Islet precursor cell (in vitro differentiated cells): Measurements from ENCODE around the gene GRB10.
"Not testable (repeated sequence)": the region's sequence is repeated elsewhere in the genome, so short reads cannot be mapped to it uniquely, and the experiment has no call there.

Experiments used
- DNase-seq: peaks from one replicate; pipeline ENCODE4 v3.0.0-alpha.2; 2018

Gene GRB10

GRCh38 chr7:50598460-50599343 is 184.0 kb downstream of the GRB10 start:
- no peak for DNase-seq

GRCh38 chr7:50596484-50596883 is 186.2 kb downstream of the GRB10 start:
- no peak for DNase-seq

- no peak for DNase-seq
Observed at GRCh38 chr7:50595491-50596102, 187.1 kb downstream of the GRB10 start.

- DNase-seq: no peak
Observed at GRCh38 chr7:50594734-50595485, 187.8 kb downstream of the GRB10 start.

GRCh38 chr7:50594136-50594535 is 188.6 kb downstream of the GRB10 start:
- no peak for DNase-seq

GRCh38 chr7:50592940-50593339 is 189.8 kb downstream of the GRB10 start:
- no peak for DNase-seq

- no peak for DNase-seq
Observed at GRCh38 chr7:50591480-50592438, 190.9 kb downstream of the GRB10 start.

GRCh38 chr7:50591098-50591479 is 191.6 kb downstream of the GRB10 start:
- DNase-seq: no peak

- no peak for DNase-seq
Observed at GRCh38 chr7:50590535-50590934, 192.2 kb downstream of the GRB10 start.

- DNase-seq: no peak
Observed at GRCh38 chr7:50589364-50589763, 193.3 kb downstream of the GRB10 start.

- no peak for DNase-seq
Observed at GRCh38 chr7:50588937-50589336, 193.8 kb downstream of the GRB10 start.

- no peak for DNase-seq
Observed at GRCh38 chr7:50587737-50588136, 195.0 kb downstream of the GRB10 start.

- peak; percentile 72 for DNase-seq
Observed at GRCh38 chr7:50584793-50585408, 197.8 kb downstream of the GRB10 start.

GRCh38 chr7:50584386-50584785 is 198.3 kb downstream of the GRB10 start:
- no peak for DNase-seq

- DNase-seq: not testable (repeated sequence)
Observed at GRCh38 chr7:50583295-50583694, 199.4 kb downstream of the GRB10 start.

- not testable (repeated sequence) for DNase-seq
Observed at GRCh38 chr7:50582271-50582670, 200.4 kb downstream of the GRB10 start.

- not testable (repeated sequence) for DNase-seq
Observed at GRCh38 chr7:50580666-50581065, 202.0 kb downstream of the GRB10 start.

GRCh38 chr7:50580057-50580456 is 202.6 kb downstream of the GRB10 start:
- no peak for DNase-seq

GRCh38 chr7:50578105-50578504 is 204.6 kb downstream of the GRB10 start:
- not testable (repeated sequence) for DNase-seq

GRCh38 chr7:50577569-50577968 is 205.1 kb downstream of the GRB10 start:
- no peak for DNase-seq

- not testable (repeated sequence) for DNase-seq
Observed at GRCh38 chr7:50576388-50576787, 206.3 kb downstream of the GRB10 start.

- no peak for DNase-seq
Observed at GRCh38 chr7:50567715-50568261, 214.9 kb downstream of the GRB10 start.
